ENCODE results near the gene EBP. TPM values are rescaled to one million over a fixed set of nuclear protein-coding genes. Genes with fewer than 3 reads are reported as not detected.

The EBP gene
- total and polyA plus RNA-seq, 5 experiments from 2014 or later = 30.7 to 88.8 (median 77.0) TPM

- H3K27me3 Mint-ChIP-seq = no peaks in the 10 kb centered on the region
- H3K4me3 Mint-ChIP-seq = no peak overlapping the region
- POLR2A ChIA-PET = no interaction called here
- no peaks in the 10 kb centered on the region for H3K9me3 Mint-ChIP-seq
- no peaks in the 10 kb centered on the region for H3K36me3 Mint-ChIP-seq
- no peak for ATAC-seq
- DNase-seq = no peak
- no peaks in the 10 kb centered on the region for H3K4me1 Mint-ChIP-seq
- no peak overlapping the region for H3K27ac Mint-ChIP-seq
Observed at GRCh38 chrX:48497871-48498270, 23.7 kb upstream of the EBP start.

DNA sequence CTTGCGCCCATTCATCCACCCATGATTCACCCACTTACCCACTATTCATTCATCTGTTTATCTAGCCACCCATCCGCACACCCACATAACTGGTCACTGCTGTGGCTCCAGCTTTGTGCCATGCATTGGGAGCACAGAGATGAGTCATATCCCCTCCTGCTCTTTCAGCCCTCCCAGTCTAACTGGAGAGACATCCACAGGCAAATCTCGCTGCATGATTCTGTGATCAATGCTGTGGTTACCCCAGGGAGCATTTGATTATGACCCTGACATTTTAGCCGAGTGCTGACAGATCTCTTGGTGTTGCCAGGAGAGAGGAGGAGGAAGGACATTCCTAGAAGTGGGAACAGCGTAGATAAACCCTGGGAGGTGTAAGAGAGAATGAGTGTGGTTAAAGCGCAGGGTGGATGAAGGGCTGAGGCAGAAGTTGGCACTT, 23.2 kb upstream of the EBP start:
- H3K36me3 Mint-ChIP-seq = no peaks in the 10 kb centered on the region
- H3K4me1 Mint-ChIP-seq = no peaks in the 10 kb centered on the region
- H3K27ac Mint-ChIP-seq = no peak overlapping the region
- DNase-seq (no peak), ATAC-seq (no peak)
- no peaks in the 10 kb centered on the region for H3K27me3 Mint-ChIP-seq
- POLR2A ChIA-PET = no interaction called here
- H3K9me3 Mint-ChIP-seq = no peaks in the 10 kb centered on the region
- no peak overlapping the region for H3K4me3 Mint-ChIP-seq

DNA sequence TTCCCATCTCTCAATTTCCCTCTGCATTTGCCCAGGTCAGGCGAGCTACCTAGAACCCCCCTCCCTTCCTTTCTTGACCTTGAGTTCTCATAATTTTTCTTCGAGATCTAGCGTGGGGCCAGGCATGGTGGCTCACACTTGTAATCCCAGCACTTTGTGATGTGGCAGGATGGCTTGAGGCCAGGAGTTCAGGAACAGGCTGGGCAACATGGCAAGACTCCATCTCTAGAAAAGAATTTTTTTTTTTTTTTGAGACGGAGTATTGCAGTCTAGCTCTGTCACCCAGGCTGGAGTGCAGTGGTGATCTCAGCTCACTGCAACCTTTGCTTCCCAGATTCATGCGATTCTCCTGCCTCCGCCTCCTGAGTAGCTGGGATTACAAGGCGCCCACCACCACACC, 17.3 kb upstream of the EBP start:
- Mint-ChIP-seq H3K4me1 (peaks cover 0 to 9% (median 4%) of the 10 kb centered on the region in 4 donors), H3K27me3 (no peaks in the 10 kb centered on the region), H3K9me3 (no peaks in the 10 kb centered on the region), H3K36me3 (no peaks in the 10 kb centered on the region), H3K4me3 (no peak overlapping the region), H3K27ac (no peak overlapping the region)
- ATAC-seq (no peak), DNase-seq (no peak)
- POLR2A ChIA-PET = interaction anchor here (0.7 kb wide), 1 partner anchor 856 kb away, joined by 3 read pairs; no protein-coding TSS in a partner anchor

DNA sequence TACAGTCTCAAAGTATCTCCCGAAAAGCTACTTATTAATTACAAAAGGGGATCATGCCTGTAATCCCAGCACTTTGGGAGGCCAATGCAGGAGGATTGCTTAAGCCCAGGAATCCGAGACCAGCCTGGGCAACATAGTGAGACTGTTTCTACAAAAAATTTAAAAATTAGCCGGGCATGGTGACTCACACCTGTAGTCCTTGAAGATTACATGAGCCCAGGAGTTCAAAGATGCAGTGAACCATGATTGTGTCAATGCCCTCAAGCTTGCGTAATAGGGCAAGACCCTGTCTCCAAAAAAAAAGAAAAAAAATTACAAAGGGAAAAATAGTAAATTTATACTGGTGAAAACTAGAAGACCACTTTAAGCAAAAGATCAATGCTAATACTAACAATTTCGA, 16.1 kb upstream of the EBP start:
- ATAC-seq (no peak), DNase-seq (no peak)
- Mint-ChIP-seq H3K27ac (no peak overlapping the region), H3K4me1 (peaks cover 5 to 16% (median 13%) of the 10 kb centered on the region in 4 donors), H3K36me3 (no peaks in the 10 kb centered on the region), H3K4me3 (no peak overlapping the region), H3K27me3 (no peaks in the 10 kb centered on the region), H3K9me3 (no peaks in the 10 kb centered on the region)
- POLR2A ChIA-PET = no interaction called here

GRCh38 chrX:48507246-48507645, 14.4 kb upstream of the EBP start:
- Mint-ChIP-seq H3K36me3 (no peaks in the 10 kb centered on the region), H3K9me3 (no peaks in the 10 kb centered on the region), H3K27me3 (no peaks in the 10 kb centered on the region), H3K4me1 (peaks cover 13 to 28% (median 22%) of the 10 kb centered on the region in 4 donors), H3K4me3 (peak overlapping the region in 6 of 10 donors; percentile 8 to 84 (median 59)), H3K27ac (peak overlapping the region in 3 of 10 donors; percentile 11 to 73 (median 60))
- DNase-seq = no peak
- POLR2A ChIA-PET = interaction anchor here (0.6 to 1.4 kb wide), 2 partner anchors 26 to 35 kb away, joined by 3 to 5 read pairs; no protein-coding TSS in a partner anchor
- no peak for ATAC-seq

DNA sequence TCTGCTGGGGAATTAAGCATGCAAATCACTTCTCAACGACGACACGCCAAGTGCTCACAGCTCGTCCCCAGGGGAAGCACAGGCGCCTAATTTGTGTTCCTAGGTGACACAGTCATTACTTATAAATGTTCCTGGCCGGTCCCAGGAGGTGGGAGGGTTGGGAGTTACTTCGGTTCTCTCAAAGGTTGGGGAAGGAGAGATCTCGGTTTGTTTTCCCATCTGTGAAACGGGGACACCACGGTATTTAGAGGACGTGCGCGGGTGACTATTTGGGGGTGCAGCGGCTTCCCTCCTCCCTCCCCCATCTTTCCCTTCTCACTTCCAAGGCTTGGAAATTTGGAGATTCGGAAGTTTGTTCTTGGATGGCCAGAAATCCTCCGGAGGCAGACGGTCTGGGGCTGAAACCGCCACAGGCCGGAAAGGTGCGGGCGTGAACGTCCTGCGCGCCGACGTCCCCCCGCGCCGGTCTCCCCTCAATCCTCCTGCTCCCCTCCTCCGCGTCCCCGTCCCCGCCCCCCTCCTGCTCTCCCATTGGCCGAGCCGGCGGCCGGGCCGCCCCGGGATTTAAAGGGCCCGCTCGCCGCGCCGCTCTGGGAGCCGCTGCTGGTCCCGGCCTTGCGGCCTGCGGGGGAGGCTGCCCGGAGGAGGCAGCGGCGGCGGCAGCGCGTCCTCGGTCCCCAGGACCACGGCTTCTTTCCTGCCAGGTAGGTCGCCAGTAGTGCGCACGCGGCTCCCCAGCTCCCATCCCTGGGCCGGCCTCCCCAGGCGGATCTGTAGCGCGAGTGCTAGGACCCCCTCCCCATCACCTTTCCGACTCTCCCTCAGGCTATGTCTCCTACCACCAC, 13.0 kb upstream of the EBP start, which contains the start of gene PORCN:
TSS of gene PORCN (plus strand) at position 593 of the 845 bp plus-strand sequence. CDS start 829 bp downstream, outside the sequence.
- no peaks in the 10 kb centered on the region for H3K36me3 Mint-ChIP-seq
- POLR2A ChIA-PET = interaction anchor here (0.8 to 1.7 kb wide), 4 partner anchors 28 to 65 kb away, joined by 3 to 6 read pairs (median 4); partner anchors contain the start of genes RBM3 and TBC1D25
- H3K9me3 Mint-ChIP-seq = no peaks in the 10 kb centered on the region
- peak; percentile 94 to 96 for ATAC-seq
- no peaks in the 10 kb centered on the region for H3K27me3 Mint-ChIP-seq
- H3K4me1 Mint-ChIP-seq = peaks cover 13 to 31% (median 22%) of the 10 kb centered on the region in 4 donors
- peak; percentile 61 to 89 (median 71) for DNase-seq
- H3K27ac Mint-ChIP-seq = peak within 1 kb of the TSS; percentile 83 to 96 (median 92)
- H3K4me3 Mint-ChIP-seq = peak within 1 kb of the TSS; percentile 86 to 96 (median 88)

DNA sequence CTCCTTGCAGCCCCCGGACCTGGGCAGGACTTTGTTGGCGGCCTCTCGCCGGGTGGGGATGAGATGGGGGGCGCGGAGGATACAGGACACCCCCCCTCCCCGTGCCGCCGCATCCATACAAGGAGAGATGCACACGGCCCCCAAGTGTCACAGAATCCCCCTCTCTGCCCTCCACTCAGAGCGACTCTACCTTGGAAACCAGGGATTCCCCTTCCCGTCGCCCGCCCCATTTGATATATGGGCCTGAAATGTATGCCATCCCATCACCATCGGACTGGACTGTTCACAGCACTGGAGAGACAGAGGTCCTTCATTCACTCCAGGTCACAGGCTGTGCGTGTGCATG, 12.4 kb upstream of the EBP start:
- H3K27me3 Mint-ChIP-seq = no peaks in the 10 kb centered on the region
- ATAC-seq = peak; percentile 22 to 56
- POLR2A ChIA-PET = interaction anchor here (1.6 to 1.7 kb wide), 2 partner anchors 30 to 31 kb away, joined by 3 to 6 read pairs; partner anchors contain the start of gene TBC1D25
- peaks cover 13 to 31% (median 22%) of the 10 kb centered on the region in 4 donors for H3K4me1 Mint-ChIP-seq
- H3K36me3 Mint-ChIP-seq = peaks cover 0 to 3% (median 0%) of the 10 kb centered on the region in 3 donors
- H3K4me3 Mint-ChIP-seq = peak overlapping the region; percentile 86 to 96 (median 88)
- H3K9me3 Mint-ChIP-seq = no peaks in the 10 kb centered on the region
- DNase-seq = peak in 3 of 10 donors; percentile 6 to 19 (median 15)
- H3K27ac Mint-ChIP-seq = peak overlapping the region; percentile 83 to 96 (median 91)

DNA sequence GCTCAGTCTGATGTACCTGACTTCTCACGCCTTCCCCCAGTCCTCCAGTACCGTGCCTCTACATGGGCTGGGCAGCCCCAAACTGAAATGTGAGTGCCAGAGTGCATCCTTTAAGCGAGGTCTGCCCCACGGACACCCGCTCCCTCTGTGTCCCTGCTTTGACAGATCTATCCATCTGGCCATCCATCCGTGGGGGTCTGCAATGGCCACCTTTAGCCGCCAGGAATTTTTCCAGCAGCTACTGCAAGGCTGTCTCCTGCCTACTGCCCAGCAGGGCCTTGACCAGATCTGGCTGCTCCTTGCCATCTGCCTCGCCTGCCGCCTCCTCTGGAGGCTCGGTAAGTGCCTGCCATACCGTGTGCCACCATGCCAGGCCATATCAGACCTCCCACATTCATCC, 12.0 kb upstream of the EBP start:
- DNase-seq (no peak), ATAC-seq (no peak)
- POLR2A ChIA-PET = interaction anchor here (0.9 to 1.7 kb wide), 3 partner anchors 29 to 65 kb away, joined by 3 to 6 read pairs (median 3); partner anchors contain the start of genes RBM3 and TBC1D25
- Mint-ChIP-seq H3K27me3 (no peaks in the 10 kb centered on the region), H3K4me1 (peaks cover 13 to 31% (median 22%) of the 10 kb centered on the region in 4 donors), H3K4me3 (peak overlapping the region; percentile 86 to 96 (median 88)), H3K27ac (peak overlapping the region; percentile 83 to 96 (median 91)), H3K36me3 (peaks cover 0 to 5% (median 0%) of the 10 kb centered on the region in 3 donors), H3K9me3 (no peaks in the 10 kb centered on the region)

- H3K4me1 Mint-ChIP-seq = peaks cover 15 to 35% (median 24%) of the 10 kb centered on the region in 4 donors
- ATAC-seq = no peak
- H3K4me3 Mint-ChIP-seq = no peak overlapping the region
- DNase-seq = no peak
- peaks cover 0 to 15% (median 2%) of the 10 kb centered on the region in 3 donors for H3K36me3 Mint-ChIP-seq
- H3K27ac Mint-ChIP-seq = peak overlapping the region in 1 of 10 donors; percentile 72
- POLR2A ChIA-PET = no interaction called here
- no peaks in the 10 kb centered on the region for H3K27me3 Mint-ChIP-seq
- no peaks in the 10 kb centered on the region for H3K9me3 Mint-ChIP-seq
Observed at GRCh38 chrX:48511560-48511959, 10.0 kb upstream of the EBP start.

GRCh38 chrX:48512371-48512935, 9.2 kb upstream of the EBP start:
- no peak for DNase-seq
- Mint-ChIP-seq H3K4me1 (peaks cover 17 to 38% (median 28%) of the 10 kb centered on the region in 4 donors), H3K9me3 (no peaks in the 10 kb centered on the region), H3K27ac (no peak overlapping the region), H3K27me3 (no peaks in the 10 kb centered on the region), H3K36me3 (peaks cover 0 to 15% (median 2%) of the 10 kb centered on the region in 3 donors), H3K4me3 (no peak overlapping the region)
- POLR2A ChIA-PET = no interaction called here
- ATAC-seq = no peak

GRCh38 chrX:48513670-48514069, 7.9 kb upstream of the EBP start:
- no peak for DNase-seq
- peaks cover 17 to 35% (median 25%) of the 10 kb centered on the region in 4 donors for H3K4me1 Mint-ChIP-seq
- peaks cover 0 to 15% (median 2%) of the 10 kb centered on the region in 3 donors for H3K36me3 Mint-ChIP-seq
- H3K27ac Mint-ChIP-seq = no peak overlapping the region
- H3K4me3 Mint-ChIP-seq = no peak overlapping the region
- no peaks in the 10 kb centered on the region for H3K27me3 Mint-ChIP-seq
- ATAC-seq = no peak
- H3K9me3 Mint-ChIP-seq = no peaks in the 10 kb centered on the region
- POLR2A ChIA-PET = interaction anchor here (1.0 kb wide), 1 partner anchor 11 kb away, joined by 3 read pairs; no protein-coding TSS in a partner anchor

DNA sequence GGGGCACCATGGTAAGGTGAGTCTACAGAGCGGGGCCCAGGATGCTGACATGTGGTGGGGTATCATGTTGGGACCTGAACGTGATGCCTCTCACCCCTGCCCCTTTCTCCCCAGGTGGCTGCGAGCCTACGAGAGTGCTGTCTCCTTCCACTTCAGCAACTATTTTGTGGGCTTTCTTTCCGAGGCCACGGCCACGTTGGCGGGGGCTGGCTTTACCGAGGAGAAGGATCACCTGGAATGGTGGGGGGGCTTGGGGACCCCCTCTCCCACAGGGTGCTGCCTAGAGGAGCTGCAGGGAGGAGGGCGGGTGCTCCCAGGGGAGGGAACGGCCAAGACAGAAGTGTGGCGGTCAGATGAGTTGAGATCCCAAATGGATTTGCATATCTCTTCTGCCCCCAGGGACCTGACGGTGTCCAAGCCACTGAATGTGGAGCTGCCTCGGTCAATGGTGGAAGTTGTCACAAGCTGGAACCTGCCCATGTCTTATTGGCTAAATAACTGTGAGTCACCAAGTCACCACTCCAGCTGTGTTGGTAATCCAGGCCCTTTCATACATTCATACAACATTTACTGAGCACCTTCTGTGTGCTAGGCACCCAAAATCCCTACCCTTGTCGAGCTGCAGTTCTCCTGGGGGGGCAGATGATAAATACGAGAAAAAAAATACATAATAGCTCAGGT, 7.3 kb upstream of the EBP start:
- POLR2A ChIA-PET = interaction anchor here (1.0 kb wide), 1 partner anchor 12 kb away, joined by 3 read pairs; no protein-coding TSS in a partner anchor
- H3K27me3 Mint-ChIP-seq = no peaks in the 10 kb centered on the region

More for the DNA sequence above, 7.3 kb upstream of the EBP start:
- Mint-ChIP-seq H3K9me3 (no peaks in the 10 kb centered on the region), H3K27ac (peak overlapping the region in 1 of 10 donors; percentile 12), H3K36me3 (peaks cover 0 to 15% (median 2%) of the 10 kb centered on the region in 3 donors), H3K4me3 (no peak overlapping the region), H3K4me1 (peaks cover 17 to 33% (median 26%) of the 10 kb centered on the region in 4 donors)
- DNase-seq = no peak
- ATAC-seq = no peak

Data from naive thymus-derived CD8-positive, alpha-beta T cell (primary cell).